Adrenal gland (tissue), 12 donors: ENCODE results near the gene CHRNA3. TPM values are rescaled to one million over a fixed set of nuclear protein-coding genes. Genes with fewer than 3 reads are reported as not detected.

Experiments
- DNase-seq, 7 donors: peaks; one replicate each; pipeline ENCODE4 v3.0.0-alpha.2; 2019 to 2020
- H3K27ac ChIP-seq, 5 donors: fragments of 200-600 bp; sonication (generic) in 4 of 5; 1 replicate in 3 of 5; 2 replicates in 2 of 5; pipeline versions ENCODE4 v1.5.1 to v1.8.0; 2016 to 2020; ENCODE audit warnings: mild to moderate bottlenecking in 1 of 5
- H3K27me3 ChIP-seq: fragments of 200-600 bp; 2 replicates; pipeline ENCODE4 v1.8.0; 2021
- H3K36me3 ChIP-seq, 2 donors: fragments of 200-600 bp; replicated peaks in 1 of 2; 1 replicate in 1 of 2; 2 replicates in 1 of 2; pipeline versions ENCODE4 v1.5.1 to v1.8.0; 2018 to 2022
- H3K4me1 ChIP-seq, 2 donors: fragments of 200-600 bp; replicated peaks in 1 of 2; 1 replicate in 1 of 2; 2 replicates in 1 of 2; pipeline versions ENCODE4 v1.5.1 to v1.8.0; 2018 to 2021
- H3K4me3 ChIP-seq, 4 donors: fragments of 200-600 bp; sonication (generic) in 3 of 4; one replicate each; pipeline ENCODE4 v1.5.1; 2016 to 2018
- H3K9me3 ChIP-seq, 3 donors: fragments of 200-600 bp; sonication (generic) in 1 of 3; replicated peaks in 1 of 3; 1 replicate in 2 of 3; 2 replicates in 1 of 3; pipeline versions ENCODE4 v1.5.1 to v1.8.0; 2016 to 2021
- POLR2A ChIP-seq, 2 donors: fragments of 450-650 bp; IDR thresholded peaks; one replicate each; pipeline ENCODE4 v1.6.1; 2017; ENCODE audit warnings: antibody characterized with exemption in 2 of 2, mild to moderate bottlenecking in 2 of 2, moderate library complexity in 1 of 2
- WGBS, 4 donors: extraction: QIAGEN DNeasy Blood & Tissue Kit in 2 of 4; methylation state at CpG; one replicate each; pipeline versions ENCODE4 v1.1.5 to v1.1.7; 2013 to 2017; 5-methylcytosine and 5-hydroxymethylcytosine counted together
- intact Hi-C, 2 donors: fragments of 100-400 bp; cut with DNase I; formaldehyde crosslinking; loops; one replicate each; pipeline versions ENCODE4 v1.14.1 to v1.15.0; 2022 to 2023
- polyA plus RNA-seq, 3 donors: library from polyadenylated mRNA; stranded (reverse); fragments of 200-250 nt in 2 of 3; fragments of 350-450 nt in 1 of 3; fragmentation: Illumina TruSeq in 1 of 3; extraction: RNeasy Lipid Tissue Mini Kit (QIAGEN cat#74804) in 1 of 3; gene quantifications; one replicate each; pipeline ENCODE4 v1.2.3, GENCODE V29; 2013 to 2014
- total RNA-seq, 9 donors: library from RNA; depleted of rRNA in 4 of 9; stranded (reverse); fragments of >200 nt in 4 of 9; fragments of 120-200 nt in 1 of 9; fragmentation: NEBNext Ultra II Directional in 1 of 9; extraction: Animal tissue kit (Norgen Biotek cat#: 25700) in 1 of 9; gene quantifications; one replicate each; pipeline versions ENCODE4 v1.1.0 to v1.2.4, GENCODE V29; 2013 to 2023
- TF ChIP-seq, protein P1 (sequence below), 6 experiments: fragments of 450-650 bp in 4 of 6; fragments of 200-600 bp in 2 of 6; sonication (generic) in 1 of 6; IDR thresholded peaks; 1 replicate in 5 of 6; 2 replicates in 1 of 6; pipeline versions ENCODE4 v1.5.1 to v1.8.0; 2016 to 2021; ENCODE audit warnings: antibody characterized with exemption in 6 of 6, mild to moderate bottlenecking in 2 of 6, moderate library complexity in 1 of 6
- donor health status: healthy with polysubstance abuse.
- donor health status: Bipolar disorder and iron deficiency.
- donor health status: DM: yes; HTN: yes; CAD: no.
- donor health status: DM: no; HTN: no; CAD: no.
- donor health status: DM: no; HTN: no; CAD: no.
- donor health status: DM: yes; HTN: yes; CAD: no.

The CHRNA3 gene
- total and polyA plus RNA-seq, 12 donors, result 0.43 to 62.6 (median 11.3) TPM

DNA sequence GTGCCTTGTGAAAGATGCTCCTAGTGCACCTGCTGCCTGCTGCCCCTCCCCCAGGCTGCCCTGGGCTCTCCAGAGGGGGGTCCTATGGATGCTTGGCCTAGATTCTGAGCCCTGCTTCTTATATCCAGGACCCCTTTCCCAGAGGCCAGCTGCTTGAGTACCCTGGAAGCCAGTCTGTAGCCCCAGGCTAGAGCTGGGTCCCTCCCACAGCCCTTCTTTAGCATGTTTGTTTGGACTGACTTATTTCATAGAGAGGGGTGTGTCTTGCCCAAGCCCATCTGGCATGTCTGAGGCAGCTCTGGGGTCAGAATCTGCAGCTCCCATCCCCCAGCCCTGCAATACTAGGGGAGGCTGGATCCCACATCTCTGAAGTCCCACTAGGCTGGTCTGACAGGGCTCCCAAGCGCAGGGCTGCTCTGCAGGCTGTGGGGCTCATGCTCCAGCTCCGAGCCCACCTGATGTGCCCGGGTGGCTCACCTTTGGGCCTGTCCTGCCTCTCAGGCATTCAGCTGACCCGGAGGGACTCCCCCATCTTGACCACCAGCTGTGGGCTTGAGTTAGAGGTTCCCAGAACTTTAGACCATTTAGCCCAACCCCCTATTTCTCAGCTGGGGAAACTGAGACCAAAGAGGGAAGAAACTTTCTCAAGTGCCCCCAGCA lies 17.1 kb upstream of the CHRNA3 start:
- Histone ChIP-seq H3K4me1 (peaks cover 7 to 12% of the 10 kb centered on the region in 2 donors), H3K36me3 (no peaks in the 10 kb centered on the region), H3K27me3 (no peaks in the 10 kb centered on the region), H3K9me3 (no peaks in the 10 kb centered on the region), H3K27ac (no peak overlapping the region), H3K4me3 (no peak overlapping the region)
- no peak for TF ChIP-seq POLR2A (IDR thresholded peaks at IDR 0.05)
- TF ChIP-seq, protein P1, sequence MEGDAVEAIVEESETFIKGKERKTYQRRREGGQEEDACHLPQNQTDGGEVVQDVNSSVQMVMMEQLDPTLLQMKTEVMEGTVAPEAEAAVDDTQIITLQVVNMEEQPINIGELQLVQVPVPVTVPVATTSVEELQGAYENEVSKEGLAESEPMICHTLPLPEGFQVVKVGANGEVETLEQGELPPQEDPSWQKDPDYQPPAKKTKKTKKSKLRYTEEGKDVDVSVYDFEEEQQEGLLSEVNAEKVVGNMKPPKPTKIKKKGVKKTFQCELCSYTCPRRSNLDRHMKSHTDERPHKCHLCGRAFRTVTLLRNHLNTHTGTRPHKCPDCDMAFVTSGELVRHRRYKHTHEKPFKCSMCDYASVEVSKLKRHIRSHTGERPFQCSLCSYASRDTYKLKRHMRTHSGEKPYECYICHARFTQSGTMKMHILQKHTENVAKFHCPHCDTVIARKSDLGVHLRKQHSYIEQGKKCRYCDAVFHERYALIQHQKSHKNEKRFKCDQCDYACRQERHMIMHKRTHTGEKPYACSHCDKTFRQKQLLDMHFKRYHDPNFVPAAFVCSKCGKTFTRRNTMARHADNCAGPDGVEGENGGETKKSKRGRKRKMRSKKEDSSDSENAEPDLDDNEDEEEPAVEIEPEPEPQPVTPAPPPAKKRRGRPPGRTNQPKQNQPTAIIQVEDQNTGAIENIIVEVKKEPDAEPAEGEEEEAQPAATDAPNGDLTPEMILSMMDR (IDR thresholded peaks at IDR 0.05), result no peak
- 40 to 82% (median 73%) methylated on average over 1 to 4 of the region's 4 CpGs; no CpG with 5 or more reads in 1 of the 4 donors for WGBS, 4 donors
- intact Hi-C loops, result loop anchor here (5.0 kb wide), 1 partner anchor 69 kb away; no protein-coding TSS in a partner anchor
- no peak for DNase-seq

DNA sequence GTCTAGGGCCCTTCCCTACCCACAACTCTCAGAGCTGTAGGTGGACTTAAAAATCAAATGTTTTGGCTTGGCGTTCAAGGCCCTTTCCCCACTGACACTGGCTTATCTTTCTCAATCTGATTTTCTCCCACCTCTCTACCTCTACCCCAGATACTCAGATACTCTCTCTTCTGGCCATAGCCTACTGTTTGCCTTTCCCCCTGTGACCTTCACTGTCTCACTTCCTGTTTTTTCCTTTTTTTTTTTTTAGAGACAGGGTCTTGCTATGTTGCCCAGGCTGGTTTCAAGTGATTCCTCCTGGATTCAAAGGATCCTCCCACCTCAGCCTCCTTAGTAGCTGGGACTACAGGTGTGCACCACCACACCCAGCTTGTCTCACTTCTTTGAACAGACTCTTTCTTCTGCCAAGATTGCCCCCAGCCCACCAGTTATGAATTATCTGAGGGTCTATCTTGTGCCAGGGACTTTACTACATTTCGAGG lies 15.6 kb upstream of the CHRNA3 start:
- H3K9me3 ChIP-seq, result no peaks in the 10 kb centered on the region
- peaks cover 7 to 12% of the 10 kb centered on the region in 2 donors for H3K4me1 ChIP-seq
- H3K4me3 ChIP-seq, result no peak overlapping the region
- no peaks in the 10 kb centered on the region for H3K27me3 ChIP-seq
- H3K36me3 ChIP-seq, result no peaks in the 10 kb centered on the region
- no peak for DNase-seq
- H3K27ac ChIP-seq, result no peak overlapping the region
- TF ChIP-seq POLR2A (IDR thresholded peaks at IDR 0.05), result no peak
- intact Hi-C loops, result loop anchor here (5.0 kb wide), 1 partner anchor 71 kb away; no protein-coding TSS in a partner anchor
- WGBS, 4 donors, result 79 to 91% (median 84%) methylated on average over 2 of the region's 2 CpGs

DNA sequence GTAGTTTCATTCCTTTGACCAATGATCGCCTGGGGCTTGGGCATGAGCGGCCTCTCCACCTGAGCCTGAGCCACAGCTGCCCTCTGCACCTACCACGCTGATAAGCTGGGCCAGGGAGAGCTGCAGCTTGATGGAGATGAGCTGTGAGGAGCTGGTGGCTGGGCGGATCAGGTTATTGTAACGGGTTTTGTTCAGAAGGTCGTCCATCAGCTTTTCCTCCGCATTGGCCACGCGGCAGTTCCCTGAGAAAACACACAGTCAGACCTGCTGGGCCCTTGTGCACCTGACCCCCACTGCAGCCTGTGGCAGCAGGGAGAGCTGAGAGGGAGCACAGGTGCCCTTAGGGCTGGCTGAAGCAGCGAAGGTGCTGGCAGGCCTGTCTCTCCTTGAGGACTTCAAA lies 14.6 kb upstream of the CHRNA3 start:
- intact Hi-C loops, result loop anchor here (5.0 kb wide), 1 partner anchor 72 kb away; no protein-coding TSS in a partner anchor
- peaks cover 0 to under 1% of the 10 kb centered on the region in 2 donors for H3K4me1 ChIP-seq
- no peak overlapping the region for H3K27ac ChIP-seq
- WGBS, 4 donors, result 83 to 94% (median 90%) methylated on average over 9 to 10 of the region's 10 CpGs
- no peaks in the 10 kb centered on the region for H3K27me3 ChIP-seq
- DNase-seq, result no peak
- TF ChIP-seq POLR2A (IDR thresholded peaks at IDR 0.05), result no peak
- TF ChIP-seq, protein P1 (IDR thresholded peaks at IDR 0.05), result no peak
- H3K9me3 ChIP-seq, result no peaks in the 10 kb centered on the region
- H3K36me3 ChIP-seq, result no peaks in the 10 kb centered on the region
- H3K4me3 ChIP-seq, result no peak overlapping the region

DNA sequence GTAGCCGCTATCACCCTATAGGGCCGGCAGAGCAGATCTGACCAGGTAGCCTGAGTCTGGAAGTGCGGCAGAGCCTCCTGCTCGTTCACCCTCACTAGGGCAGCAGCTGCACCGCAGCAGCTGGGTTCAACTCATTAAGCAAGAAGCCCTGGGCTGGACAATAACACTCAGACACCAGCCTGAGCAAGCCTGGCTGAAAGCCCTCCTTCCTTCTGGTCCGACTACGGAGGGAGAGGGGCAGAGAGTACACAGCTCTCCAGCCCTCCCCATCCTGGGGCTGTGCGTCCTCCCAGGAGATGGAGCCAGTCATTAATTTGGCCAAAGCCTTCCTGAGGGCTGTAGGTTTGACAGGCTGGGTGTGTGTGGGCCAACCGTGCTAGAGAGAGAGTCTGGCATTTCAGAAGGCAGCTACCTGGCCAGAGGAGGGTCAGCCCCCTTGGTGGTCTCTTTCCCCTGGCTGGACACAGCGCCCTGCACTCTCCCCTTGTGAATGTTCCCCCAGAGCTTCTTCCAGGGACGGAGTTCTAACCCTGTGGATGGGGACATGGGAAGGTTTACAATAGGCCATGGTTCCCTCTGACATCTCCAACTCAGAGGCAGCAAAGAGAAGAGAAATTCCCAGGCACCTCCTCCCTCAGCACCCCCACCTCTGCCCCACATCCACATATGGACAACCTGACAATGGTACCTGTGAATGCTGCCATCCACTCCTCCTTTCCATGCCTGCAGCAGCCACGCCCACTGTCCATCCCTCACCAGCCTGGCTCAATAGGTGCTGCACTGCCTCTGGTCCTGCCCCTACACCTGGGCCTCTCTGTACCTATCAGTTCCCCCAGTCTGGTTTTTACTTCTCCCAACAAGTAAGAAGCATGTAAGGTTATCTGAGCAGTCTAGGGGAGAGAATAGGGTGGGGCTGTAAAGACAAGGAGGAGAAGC lies 13.7 kb upstream of the CHRNA3 start:
- Histone ChIP-seq H3K4me3 (no peak overlapping the region), H3K36me3 (no peaks in the 10 kb centered on the region), H3K4me1 (no peaks in the 10 kb centered on the region), H3K27me3 (no peaks in the 10 kb centered on the region), H3K27ac (no peak overlapping the region), H3K9me3 (no peaks in the 10 kb centered on the region)
- no peak for TF ChIP-seq POLR2A (IDR thresholded peaks at IDR 0.05)
- TF ChIP-seq, protein P1 (IDR thresholded peaks at IDR 0.05), result no peak
- DNase-seq, result peak in 1 of 7 donors; percentile 45
- 81 to 92% (median 91%) methylated on average over 4 to 12 of the region's 12 CpGs for WGBS, 4 donors
- intact Hi-C loops, result loop anchor here (5.0 kb wide), 1 partner anchor 73 kb away; no protein-coding TSS in a partner anchor
